Mesothelial cell of epicardium (in vitro differentiated cells): Measurements from ENCODE around the gene LDLRAP1. TPM values are rescaled to one million over a fixed set of nuclear protein-coding genes. Genes with fewer than 3 reads are reported as not detected.
A peak's percentile ranks its signal among the peaks of the same experiment; 100 is the strongest.

Experiments used
- DNase-seq, 2 experiments: peaks; one replicate each; pipeline ENCODE4 v3.0.0; 2021; ENCODE audit warnings: low spot score in 2 of 2; ENCODE audit not compliant: unreplicated experiment in 2 of 2
- H3K27ac Mint-ChIP-seq: 2 replicates; pipeline ENCODE4 v1.8.0; 2021; ENCODE audit warnings: mixed read lengths
- H3K27me3 Mint-ChIP-seq: 2 replicates; pipeline ENCODE4 v1.8.0; 2021; ENCODE audit warnings: low read depth, mixed read lengths
- H3K36me3 Mint-ChIP-seq: 2 replicates; pipeline ENCODE4 v1.8.0; 2021; ENCODE audit warnings: mixed read lengths
- H3K4me1 Mint-ChIP-seq: 2 replicates; pipeline ENCODE4 v1.8.0; 2021; ENCODE audit warnings: mixed read lengths
- H3K4me3 Mint-ChIP-seq: 2 replicates; pipeline ENCODE4 v1.8.0; 2021; ENCODE audit warnings: mild to moderate bottlenecking, moderate library complexity, mixed read lengths
- H3K9me3 Mint-ChIP-seq: 2 replicates; pipeline ENCODE4 v1.8.0; 2021; ENCODE audit warnings: mixed read lengths
- total RNA-seq: library from RNA; stranded (reverse); gene quantifications from 3 replicates; pipeline ENCODE4 v1.2.1, GENCODE V29; 2021
- TF ChIP-seq, protein P1 (sequence below): fragments of 200-600 bp; sonication (generic); IDR thresholded peaks from one replicate; pipeline ENCODE4 v1.5.0; 2021; ENCODE audit warnings: antibody characterized with exemption; ENCODE audit not compliant: unreplicated experiment

The LDLRAP1 gene
- total RNA-seq, 1 donor from 2014 or later: 10.0 TPM

DNA sequence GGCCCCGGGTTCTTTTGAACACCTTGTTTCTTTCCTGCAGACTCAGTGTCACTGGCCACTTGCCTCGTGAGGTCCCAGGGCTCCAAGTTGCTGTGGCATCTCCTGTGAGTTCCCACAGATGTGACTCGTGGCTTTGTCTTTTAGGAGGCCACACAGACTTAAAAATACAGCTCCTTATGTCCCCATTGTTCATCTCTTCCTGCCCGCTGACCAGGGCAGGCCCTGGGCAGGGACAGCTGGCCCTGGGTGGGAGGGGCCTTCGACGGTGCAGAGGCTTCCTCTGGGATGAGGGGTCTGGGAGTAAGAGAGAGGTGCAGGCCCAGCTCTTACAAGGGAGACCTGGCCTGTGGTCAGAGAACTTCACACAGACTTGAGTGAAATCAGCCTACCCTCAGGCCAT lies 15.6 kb downstream of the LDLRAP1 start:
- H3K27me3 Mint-ChIP-seq: no peaks in the 10 kb centered on the region
- H3K4me3 Mint-ChIP-seq: no peak overlapping the region
- H3K4me1 Mint-ChIP-seq: peaks cover 23% of the 10 kb centered on the region
- H3K27ac Mint-ChIP-seq: no peak overlapping the region
- H3K9me3 Mint-ChIP-seq: no peaks in the 10 kb centered on the region
- H3K36me3 Mint-ChIP-seq: no peaks in the 10 kb centered on the region
- DNase-seq: no peak
- TF ChIP-seq, protein P1, sequence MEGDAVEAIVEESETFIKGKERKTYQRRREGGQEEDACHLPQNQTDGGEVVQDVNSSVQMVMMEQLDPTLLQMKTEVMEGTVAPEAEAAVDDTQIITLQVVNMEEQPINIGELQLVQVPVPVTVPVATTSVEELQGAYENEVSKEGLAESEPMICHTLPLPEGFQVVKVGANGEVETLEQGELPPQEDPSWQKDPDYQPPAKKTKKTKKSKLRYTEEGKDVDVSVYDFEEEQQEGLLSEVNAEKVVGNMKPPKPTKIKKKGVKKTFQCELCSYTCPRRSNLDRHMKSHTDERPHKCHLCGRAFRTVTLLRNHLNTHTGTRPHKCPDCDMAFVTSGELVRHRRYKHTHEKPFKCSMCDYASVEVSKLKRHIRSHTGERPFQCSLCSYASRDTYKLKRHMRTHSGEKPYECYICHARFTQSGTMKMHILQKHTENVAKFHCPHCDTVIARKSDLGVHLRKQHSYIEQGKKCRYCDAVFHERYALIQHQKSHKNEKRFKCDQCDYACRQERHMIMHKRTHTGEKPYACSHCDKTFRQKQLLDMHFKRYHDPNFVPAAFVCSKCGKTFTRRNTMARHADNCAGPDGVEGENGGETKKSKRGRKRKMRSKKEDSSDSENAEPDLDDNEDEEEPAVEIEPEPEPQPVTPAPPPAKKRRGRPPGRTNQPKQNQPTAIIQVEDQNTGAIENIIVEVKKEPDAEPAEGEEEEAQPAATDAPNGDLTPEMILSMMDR: no peak

- no peaks in the 10 kb centered on the region for H3K27me3 Mint-ChIP-seq
- TF ChIP-seq, protein P1: no peak
- DNase-seq: no peak
- H3K27ac Mint-ChIP-seq: no peak overlapping the region
- H3K4me3 Mint-ChIP-seq: no peak overlapping the region
- no peaks in the 10 kb centered on the region for H3K9me3 Mint-ChIP-seq
- H3K36me3 Mint-ChIP-seq: no peaks in the 10 kb centered on the region
- H3K4me1 Mint-ChIP-seq: peaks cover 24% of the 10 kb centered on the region
Measured at GRCh38 chr1:25560001-25560400, 16.6 kb downstream of the LDLRAP1 start.

GRCh38 chr1:25560788-25561187 lies 17.4 kb downstream of the LDLRAP1 start:
- H3K9me3 Mint-ChIP-seq: no peaks in the 10 kb centered on the region
- peak overlapping the region; percentile 26 for H3K27ac Mint-ChIP-seq
- DNase-seq: no peak
- peaks cover 29% of the 10 kb centered on the region for H3K4me1 Mint-ChIP-seq
- no peaks in the 10 kb centered on the region for H3K27me3 Mint-ChIP-seq
- TF ChIP-seq, protein P1: no peak
- no peak overlapping the region for H3K4me3 Mint-ChIP-seq
- H3K36me3 Mint-ChIP-seq: no peaks in the 10 kb centered on the region

DNA sequence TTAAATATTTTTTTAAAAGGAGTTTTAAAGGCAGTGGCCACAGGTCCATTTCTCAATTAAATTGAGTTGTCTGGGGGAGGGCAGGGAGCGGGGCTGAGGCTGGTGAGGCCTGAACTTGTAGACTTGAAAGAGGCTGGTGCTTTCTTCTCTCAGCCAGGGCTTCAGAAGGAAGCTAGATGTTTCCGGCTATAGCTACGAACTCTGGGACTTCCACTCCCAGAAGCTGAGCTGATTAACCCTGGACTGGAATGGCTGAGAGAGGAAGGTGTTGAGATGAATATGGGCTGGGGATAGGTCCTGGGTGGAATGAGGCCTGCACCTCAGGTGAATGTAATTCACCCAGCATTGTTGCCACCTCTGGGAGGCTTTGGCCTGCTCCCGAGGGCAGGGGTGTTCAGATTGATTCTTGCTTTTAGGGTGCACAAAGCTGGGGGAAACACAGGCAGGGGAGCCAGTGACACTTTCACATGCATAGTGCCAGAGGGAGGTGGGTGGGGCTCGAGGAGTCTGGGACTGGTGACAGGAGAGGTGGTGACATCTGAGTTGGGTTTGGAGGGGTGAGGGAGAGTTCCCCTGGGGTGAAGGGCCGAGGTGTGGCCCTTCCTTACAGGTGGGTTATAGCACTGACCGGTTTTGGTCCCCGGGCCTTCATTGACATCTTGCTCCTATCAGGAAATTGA lies 18.2 kb downstream of the LDLRAP1 start:
- TF ChIP-seq, protein P1: no peak
- no peaks in the 10 kb centered on the region for H3K27me3 Mint-ChIP-seq
- no peak overlapping the region for H3K4me3 Mint-ChIP-seq
- H3K4me1 Mint-ChIP-seq: peaks cover 34% of the 10 kb centered on the region
- H3K9me3 Mint-ChIP-seq: no peaks in the 10 kb centered on the region
- H3K27ac Mint-ChIP-seq: peak overlapping the region; percentile 44
- DNase-seq: no peak
- H3K36me3 Mint-ChIP-seq: no peaks in the 10 kb centered on the region

DNA sequence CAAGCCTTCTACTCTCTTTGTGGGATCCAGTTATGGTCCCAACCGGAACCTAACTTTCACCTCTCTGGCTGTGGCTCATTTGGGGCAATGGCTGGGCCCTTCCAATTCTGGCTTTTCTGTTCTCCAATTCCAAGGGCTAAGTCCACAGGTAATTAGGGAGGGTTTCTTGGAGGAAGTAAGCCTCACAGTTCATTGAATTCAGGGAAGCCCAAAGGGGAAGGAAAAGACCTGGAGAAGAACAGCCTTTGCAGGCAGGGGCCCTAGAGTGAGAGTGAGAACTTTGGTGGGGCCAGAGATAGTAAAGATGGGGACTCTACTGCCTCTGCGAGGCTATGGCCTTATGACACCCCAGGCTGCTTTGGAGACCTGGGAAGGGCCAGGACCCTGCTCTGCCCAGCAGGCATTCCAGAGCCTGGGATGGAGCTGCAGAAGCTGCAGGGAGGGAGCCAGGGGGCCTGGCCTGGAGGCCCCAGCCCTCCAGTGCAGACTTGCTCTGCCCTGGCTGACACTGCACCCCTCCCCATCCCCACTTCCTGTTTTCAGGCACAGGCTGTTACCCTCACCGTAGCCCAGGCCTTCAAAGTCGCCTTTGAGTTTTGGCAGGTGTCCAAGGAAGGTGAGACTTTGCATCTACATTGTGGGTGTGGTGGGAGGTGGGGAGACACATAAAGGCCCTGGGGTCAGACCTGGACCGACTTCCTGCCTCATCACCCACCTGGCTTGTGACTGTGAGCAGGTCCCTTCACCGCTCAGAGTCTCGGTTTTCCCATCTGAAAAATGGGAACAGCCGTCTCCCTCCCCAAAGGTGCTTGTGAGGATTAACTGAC lies 18.9 kb downstream of the LDLRAP1 start:
- H3K4me1 Mint-ChIP-seq: peaks cover 37% of the 10 kb centered on the region
- no peak overlapping the region for H3K27ac Mint-ChIP-seq
- H3K4me3 Mint-ChIP-seq: no peak overlapping the region
- TF ChIP-seq, protein P1: no peak
- DNase-seq: no peak
- H3K9me3 Mint-ChIP-seq: no peaks in the 10 kb centered on the region
- no peaks in the 10 kb centered on the region for H3K36me3 Mint-ChIP-seq
- no peaks in the 10 kb centered on the region for H3K27me3 Mint-ChIP-seq
